ENCODE results near the gene RNF167.

Gene RNF167

DNA sequence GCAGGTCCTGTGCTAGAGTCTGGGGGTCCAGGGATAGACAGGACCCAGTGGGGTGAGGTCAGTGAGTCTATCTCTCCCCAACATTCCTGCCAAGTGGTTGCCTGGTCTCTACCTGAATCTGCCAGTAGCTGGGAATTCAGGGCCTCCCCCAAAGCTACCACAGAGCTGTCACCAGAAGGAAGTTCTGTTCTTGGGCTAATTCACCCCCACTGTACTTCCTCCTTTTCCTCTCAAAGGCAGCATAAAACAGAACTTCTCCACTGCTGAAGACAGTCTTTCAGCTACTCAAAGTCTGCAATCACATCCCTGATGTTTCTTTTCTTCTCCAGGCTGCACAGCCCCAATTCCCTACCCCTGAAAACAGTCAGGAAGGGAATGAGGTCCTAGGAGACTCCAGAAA lies 38.7 kb downstream of the RNF167 start:
- no peak for DNase-seq (ENCODE audit: low read depth in 2 of 2)

- DNase-seq (ENCODE audit: low read depth in 2 of 2), result no peak
Observed at GRCh38 chr17:4980644-4981216, 40.7 kb downstream of the RNF167 start.

DNA sequence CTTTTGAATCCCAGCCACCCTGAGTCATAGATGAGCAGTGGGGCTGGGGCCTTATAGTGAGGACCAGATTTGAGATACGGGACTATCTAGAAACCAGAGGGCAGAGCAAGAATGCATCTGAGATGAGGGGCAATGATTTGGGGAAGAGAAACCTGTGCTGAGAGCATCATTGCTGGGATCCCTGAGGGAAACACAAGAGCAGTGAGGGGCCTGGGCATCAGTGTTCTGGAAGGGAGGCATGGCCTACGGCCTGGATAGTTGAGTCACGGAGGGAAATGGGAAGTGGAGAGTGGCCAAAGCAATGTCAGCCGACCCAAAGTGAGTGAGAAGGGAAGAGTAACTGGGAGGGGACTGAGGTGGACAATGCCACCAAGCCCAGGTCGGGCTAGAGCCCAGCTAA lies 42.2 kb downstream of the RNF167 start:
- DNase-seq (ENCODE audit: low read depth in 2 of 2), result no peak

- DNase-seq (ENCODE audit: low read depth in 2 of 2), result no peak
Observed at GRCh38 chr17:4986403-4986802, 46.3 kb downstream of the RNF167 start.

GRCh38 chr17:4986951-4987766 lies 47.1 kb downstream of the RNF167 start, which contains the start of gene CAMTA2:
Gene CAMTA2, minus strand, starts transcription at chr17:4987675. Its CDS starts 1,453 bp downstream, at chr17:4986222.
- peak; percentile 67 to 85 for DNase-seq (ENCODE audit: low read depth in 2 of 2)

GRCh38 chr17:4987767-4988567 lies 47.9 kb downstream of the RNF167 start:
- DNase-seq (ENCODE audit: low read depth in 2 of 2), result no peak

DNA sequence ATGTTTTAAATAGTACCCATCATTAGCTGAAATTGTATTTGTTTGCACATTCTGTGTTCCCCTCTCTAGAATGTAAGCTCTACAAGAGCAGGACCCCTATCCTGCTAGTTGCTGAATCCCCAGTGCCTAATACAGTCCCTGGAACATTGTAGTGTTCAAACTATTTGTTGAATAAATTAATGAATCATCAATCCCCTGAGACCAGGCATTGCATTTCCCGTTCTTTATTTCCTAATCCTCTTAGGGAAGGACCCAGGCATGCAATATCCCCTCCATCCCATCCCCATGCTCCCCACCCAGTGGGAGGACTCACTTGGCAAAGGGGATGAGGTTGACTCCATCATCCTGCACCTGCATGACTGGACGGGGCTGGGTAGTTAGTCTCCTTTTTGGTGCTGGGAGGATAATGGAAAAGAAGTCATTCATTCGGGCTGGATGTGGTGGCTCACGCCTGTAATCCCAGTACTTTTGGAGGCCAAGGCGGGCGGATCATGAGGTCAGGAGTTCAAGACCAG lies 54.1 kb downstream of the RNF167 start:
- DNase-seq (ENCODE audit: low read depth in 2 of 2), result no peak

All from stimulated activated CD4-positive, alpha-beta T cell treated with anti-CD3 and anti-CD28 coated beads, Interleukin-1b, Interleukin-23, amount 100 ng/mL, for 1 hour (primary cell).